GM12891 (cell line): Measurements from ENCODE around the gene PCDHGB1.

Experiments
- PAX5 ChIP-seq: IDR thresholded peaks from 2 replicates; pipeline ENCODE4 v1.6.1; 2011; ENCODE audit warnings: low read length, moderate library complexity, mild to moderate bottlenecking; ENCODE audit not compliant: insufficient read depth, severe bottlenecking
- POLR2A ChIP-seq: IDR thresholded peaks from 2 replicates; pipeline ENCODE4 v1.6.1; 2011; ENCODE audit warnings: low read depth, low read length, control low read depth
- POLR2AphosphoS5 ChIP-seq: IDR thresholded peaks from 2 replicates; pipeline ENCODE4 v1.6.1; 2011; ENCODE audit warnings: low read depth, low read length, control low read depth
- TAF1 ChIP-seq: IDR thresholded peaks from 2 replicates; pipeline ENCODE4 v1.6.1; 2011; ENCODE audit warnings: low read depth, low read length, control low read depth

GRCh38 chr5:141326088-141326854 lies 23.6 kb upstream of the PCDHGB1 start:
- TF ChIP-seq TAF1 = no peak
- no peak for TF ChIP-seq POLR2A
- TF ChIP-seq PAX5 = no peak
- no peak for TF ChIP-seq POLR2AphosphoS5
